Vagina (tissue), 2 donors: ENCODE data around the gene MEF2B. TPM values are rescaled to one million over a fixed set of nuclear protein-coding genes. Genes with fewer than 3 reads are reported as not detected.

Experiments used
- DNase-seq, 2 donors: peaks; one replicate each; pipeline ENCODE4 v3.0.0-alpha.2; 2017; ENCODE audit errors: extremely low spot score in 2 of 2
- H3K27ac ChIP-seq: fragments of 200-600 bp; sonication (generic); one replicate; pipeline ENCODE4 v1.5.1; 2019
- H3K27me3 ChIP-seq: fragments of 200-600 bp; sonication (generic); one replicate; pipeline ENCODE4 v1.5.1; 2019
- H3K36me3 ChIP-seq, 2 donors: fragments of 200-600 bp; sonication (generic); one replicate each; pipeline ENCODE4 v1.5.1; 2017 to 2019
- H3K4me1 ChIP-seq: fragments of 200-600 bp; sonication (generic); one replicate; pipeline ENCODE4 v1.5.1; 2019
- H3K4me3 ChIP-seq, 2 donors: fragments of 200-600 bp; sonication (generic); 1 replicate in 1 of 2; 2 replicates in 1 of 2; pipeline ENCODE4 v1.5.1; 2016 to 2019
- H3K9me3 ChIP-seq: fragments of 200-600 bp; sonication (generic); one replicate; pipeline ENCODE4 v1.5.1; 2019
- CTCF ChIP-seq, 3 experiments: fragments of 450-650 bp in 2 of 3; fragments of 200-600 bp in 1 of 3; sonication (generic) in 1 of 3; IDR thresholded peaks; one replicate each; pipeline ENCODE4 v1.5.1; 2017 to 2019; ENCODE audit warnings: antibody characterized with exemption in 3 of 3, mild to moderate bottlenecking in 2 of 3, moderate library complexity in 2 of 3
- POLR2A ChIP-seq, 2 donors: fragments of 450-650 bp; IDR thresholded peaks; one replicate each; pipeline ENCODE4 v1.6.1; 2017; ENCODE audit warnings: antibody characterized with exemption in 2 of 2, mild to moderate bottlenecking in 2 of 2, moderate library complexity in 2 of 2
- POLR2AphosphoS5 ChIP-seq, 2 donors: sonication (generic); formaldehyde crosslinking; IDR thresholded peaks; one replicate each; pipeline ENCODE4 v1.9.0; 2017; ENCODE audit warnings: antibody characterized with exemption in 2 of 2, mild to moderate bottlenecking in 2 of 2, low read depth in 1 of 2; ENCODE audit not compliant: insufficient read depth in 1 of 2
- intact Hi-C: fragments of 100-400 bp; cut with DNase I; formaldehyde crosslinking; loops from one replicate; pipeline ENCODE4 v1.15.1; 2023
- total RNA-seq: library from RNA; depleted of rRNA; stranded (reverse); fragments of >200 nt; gene quantifications from one replicate; pipeline ENCODE4 v1.2.3, GENCODE V29; 2016

The MEF2B gene
- total RNA-seq, 1 donor from 2014 or later = not detected

DNA sequence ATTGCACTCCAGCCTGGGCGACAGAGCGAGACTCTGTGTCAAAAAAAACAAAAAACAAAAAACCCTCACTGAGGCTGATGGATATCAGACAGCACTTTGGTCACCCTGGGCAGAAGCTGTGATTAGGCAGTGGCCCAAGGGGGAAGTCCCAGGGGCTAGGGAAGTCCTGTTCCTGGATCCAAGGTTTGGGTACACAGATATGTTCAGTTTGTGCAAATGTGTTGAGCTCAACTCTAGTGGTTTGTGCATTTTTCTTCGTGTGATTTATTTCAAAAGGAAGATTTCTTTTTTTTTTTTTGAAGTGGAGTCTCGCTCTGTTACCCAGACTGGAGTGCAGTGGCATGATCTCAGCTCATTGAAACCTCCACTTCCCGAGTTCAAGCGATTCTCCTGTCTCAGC, 12.3 kb downstream of the MEF2B start:
- Histone ChIP-seq H3K4me3 (no peak overlapping the region), H3K4me1 (no peaks in the 10 kb centered on the region), H3K36me3 (peaks cover 0 to 5% of the 10 kb centered on the region in 2 donors), H3K27ac (no peak overlapping the region), H3K27me3 (no peaks in the 10 kb centered on the region), H3K9me3 (no peaks in the 10 kb centered on the region)
- TF ChIP-seq POLR2A (IDR thresholded peaks at IDR 0.05) (no peak), CTCF (IDR thresholded peaks at IDR 0.05) (no peak), POLR2AphosphoS5 (IDR thresholded peaks at IDR 0.05; ENCODE audit: insufficient read depth in 1 of 2, low read depth in 1 of 2) (no peak)
- no peak for DNase-seq
- intact Hi-C loops = no loop called here

DNA sequence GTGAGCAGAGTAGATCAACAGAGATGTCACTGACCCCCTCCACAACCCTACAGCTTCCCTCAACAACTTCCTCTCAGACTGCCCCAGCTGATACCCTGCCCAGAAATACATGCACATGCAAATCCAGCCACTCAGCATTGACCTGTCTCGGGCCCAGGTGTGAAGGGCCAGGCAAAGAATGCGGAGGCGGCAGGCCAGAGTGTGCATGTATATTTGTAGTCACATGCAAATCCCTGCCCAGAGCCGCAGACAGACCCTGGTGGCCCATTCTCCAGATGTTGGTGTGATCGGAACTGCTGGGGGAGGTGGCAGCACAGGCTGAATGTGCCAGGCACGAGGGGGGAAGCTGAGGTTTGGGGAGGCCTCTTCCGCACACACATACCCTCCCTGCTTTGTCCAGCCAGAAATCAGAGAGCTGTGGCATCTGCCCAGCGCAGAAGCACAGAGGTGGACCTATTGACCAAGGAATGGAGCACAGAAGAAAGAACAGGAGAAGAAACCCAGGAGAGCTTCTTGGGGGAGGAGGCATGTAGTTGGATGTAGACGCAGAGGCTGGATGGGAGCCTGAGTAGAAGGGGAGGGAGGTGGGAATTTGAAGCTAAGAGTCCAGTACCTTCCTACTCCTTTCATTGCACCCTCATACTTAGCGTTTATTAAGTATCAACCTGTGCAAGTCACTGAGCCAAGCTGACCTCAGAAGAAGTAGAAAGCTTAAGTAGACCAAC, 14.4 kb downstream of the MEF2B start:
- H3K27me3 ChIP-seq = no peaks in the 10 kb centered on the region
- no peak overlapping the region for H3K27ac ChIP-seq
- TF ChIP-seq CTCF (IDR thresholded peaks at IDR 0.05) = no peak
- TF ChIP-seq POLR2A (IDR thresholded peaks at IDR 0.05) = no peak
- TF ChIP-seq POLR2AphosphoS5 (IDR thresholded peaks at IDR 0.05; ENCODE audit: insufficient read depth in 1 of 2, low read depth in 1 of 2) = no peak
- peaks cover 0 to 5% of the 10 kb centered on the region in 2 donors for H3K36me3 ChIP-seq
- no peak for DNase-seq
- H3K4me3 ChIP-seq = no peak overlapping the region
- intact Hi-C loops = no loop called here
- no peaks in the 10 kb centered on the region for H3K4me1 ChIP-seq
- H3K9me3 ChIP-seq = no peaks in the 10 kb centered on the region

DNA sequence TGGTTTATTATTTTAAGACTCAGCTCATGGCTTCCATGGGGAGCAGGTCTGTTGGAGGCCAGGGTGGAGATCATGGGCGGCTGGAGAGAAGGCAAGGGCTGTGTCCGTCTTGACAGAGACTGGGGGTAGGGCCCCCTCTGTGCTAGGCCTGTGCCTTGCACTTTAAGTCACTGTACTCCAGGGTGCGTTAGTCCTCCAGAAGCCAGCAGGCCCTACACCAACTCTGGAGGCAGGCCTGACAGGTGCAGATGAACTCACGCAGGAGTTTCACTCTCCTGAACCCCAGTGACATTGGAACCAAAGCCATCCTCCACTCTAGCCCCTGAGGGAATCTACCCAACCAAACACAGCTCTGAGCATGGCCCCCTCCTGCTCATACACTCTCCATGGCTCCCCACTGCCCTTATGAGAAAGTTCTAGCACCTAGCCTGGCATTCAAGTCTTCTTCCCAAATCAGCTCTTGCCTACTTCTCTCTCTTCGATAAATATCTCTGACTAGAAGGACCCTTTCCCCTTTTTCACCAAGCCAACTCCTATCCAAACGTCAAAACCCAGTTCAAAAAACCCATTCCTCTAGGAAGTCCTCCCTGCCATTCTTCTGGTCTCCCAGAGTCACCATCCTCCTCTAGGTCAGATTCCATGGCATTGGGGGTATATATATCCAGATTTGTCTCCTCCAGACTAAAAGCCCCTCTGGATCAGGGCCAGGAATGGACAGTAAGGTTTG, 15.1 kb downstream of the MEF2B start:
- Histone ChIP-seq H3K36me3 (peaks cover 0 to 5% of the 10 kb centered on the region in 2 donors), H3K27me3 (no peaks in the 10 kb centered on the region), H3K4me3 (no peak overlapping the region), H3K9me3 (no peaks in the 10 kb centered on the region), H3K27ac (no peak overlapping the region), H3K4me1 (no peaks in the 10 kb centered on the region)
- DNase-seq = no peak
- no peak for TF ChIP-seq POLR2A (IDR thresholded peaks at IDR 0.05)
- no peak for TF ChIP-seq POLR2AphosphoS5 (IDR thresholded peaks at IDR 0.05; ENCODE audit: insufficient read depth in 1 of 2, low read depth in 1 of 2)
- no peak for TF ChIP-seq CTCF (IDR thresholded peaks at IDR 0.05)
- intact Hi-C loops = no loop called here

GRCh38 chr19:19152668-19153384, 17.2 kb downstream of the MEF2B start:
- Histone ChIP-seq H3K4me3 (no peak overlapping the region), H3K9me3 (no peaks in the 10 kb centered on the region), H3K27me3 (no peaks in the 10 kb centered on the region), H3K27ac (no peak overlapping the region), H3K36me3 (peaks cover 0 to 16% of the 10 kb centered on the region in 2 donors), H3K4me1 (no peaks in the 10 kb centered on the region)
- intact Hi-C loops = no loop called here
- DNase-seq = no peak
- no peak for TF ChIP-seq POLR2AphosphoS5 (IDR thresholded peaks at IDR 0.05; ENCODE audit: insufficient read depth in 1 of 2, low read depth in 1 of 2)
- TF ChIP-seq CTCF (IDR thresholded peaks at IDR 0.05) = no peak
- TF ChIP-seq POLR2A (IDR thresholded peaks at IDR 0.05) = no peak
